ENCODE data around the gene DCHS2.

Gene DCHS2

DNA sequence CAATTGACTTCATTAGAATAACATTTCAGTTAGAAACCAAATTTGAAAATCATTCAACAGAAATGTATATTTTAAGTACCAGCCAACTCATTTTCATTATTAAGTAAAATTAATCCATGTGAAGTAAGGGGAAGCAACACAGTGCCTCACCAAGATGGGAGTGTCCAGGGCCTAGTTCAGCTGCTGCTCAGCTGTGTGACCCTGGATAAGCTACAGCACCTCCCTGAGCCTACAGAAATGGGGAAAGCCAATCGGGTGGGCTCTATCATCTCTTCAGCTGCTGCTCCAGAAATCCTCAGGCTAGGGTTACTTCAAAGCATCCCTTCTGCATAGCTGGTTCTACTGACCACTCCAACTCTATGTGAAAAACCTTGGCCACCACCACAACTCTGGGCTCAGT is 18.7 kb downstream of the DCHS2 start:
- no peak overlapping the region for H3K27ac ChIP-seq (ENCODE audit: insufficient read depth, low read depth, low read length, poor library complexity, severe bottlenecking)
- H3K27me3 ChIP-seq (ENCODE audit: control insufficient read depth, insufficient read depth, low read length, poor library complexity, severe bottlenecking), result no peaks in the 10 kb centered on the region
- H3K4me1 ChIP-seq (ENCODE audit: control insufficient read depth, insufficient read depth, low read length), result no peaks in the 10 kb centered on the region
- 91 to 93% methylated on average over 1 of the region's 1 CpG for WGBS, 2 experiments
- H3K4me3 ChIP-seq (ENCODE audit: insufficient read depth, low read depth, low read length), result no peak overlapping the region
- H3K9me3 ChIP-seq (ENCODE audit: control insufficient read depth, low read length), result no peaks in the 10 kb centered on the region
- H3K36me3 ChIP-seq (ENCODE audit: control insufficient read depth, insufficient read depth, low read length), result no peaks in the 10 kb centered on the region

DNA sequence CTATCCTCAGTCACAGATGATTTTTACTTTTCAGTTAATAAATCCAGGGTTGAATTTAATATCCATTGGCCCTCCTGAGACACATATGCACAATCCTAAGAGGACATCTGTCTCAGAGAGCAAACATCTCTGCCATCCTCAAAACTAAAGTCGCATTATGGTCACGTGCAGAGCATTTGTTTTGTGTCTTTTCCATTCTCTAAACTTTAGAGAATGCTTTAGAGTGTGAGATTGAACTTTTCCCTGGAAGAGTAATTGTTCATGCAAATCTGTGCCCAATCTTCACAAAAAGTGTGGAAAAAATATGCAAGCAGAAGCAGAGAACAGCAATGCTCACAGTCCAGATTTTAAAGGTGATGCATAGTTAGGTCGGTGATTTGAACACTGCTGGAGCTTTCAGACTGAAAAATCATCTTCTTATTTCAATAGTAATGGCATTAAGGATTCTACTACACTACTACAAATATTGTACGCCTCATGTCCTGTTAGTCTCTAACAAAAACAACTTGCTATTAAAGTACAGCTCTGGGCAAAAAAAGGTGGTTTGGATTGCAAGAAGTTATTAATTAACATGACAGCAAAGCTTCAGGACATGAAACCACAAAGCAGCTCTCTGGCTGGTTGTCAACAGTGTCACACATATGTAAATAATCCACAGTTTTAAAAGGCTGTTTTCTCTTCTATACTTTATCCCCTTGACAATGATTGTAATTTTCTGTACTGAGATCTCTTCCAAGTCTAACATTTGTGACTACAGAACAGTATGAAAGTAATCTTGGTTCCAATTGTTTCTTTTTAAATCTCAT is 19.9 kb downstream of the DCHS2 start:
- no peaks in the 10 kb centered on the region for H3K27me3 ChIP-seq (ENCODE audit: control insufficient read depth, insufficient read depth, low read length, poor library complexity, severe bottlenecking)
- no peaks in the 10 kb centered on the region for H3K9me3 ChIP-seq (ENCODE audit: control insufficient read depth, low read length)
- 86 to 91% methylated on average over 3 to 4 of the region's 4 CpGs for WGBS, 2 experiments
- no peak overlapping the region for H3K27ac ChIP-seq (ENCODE audit: insufficient read depth, low read depth, low read length, poor library complexity, severe bottlenecking)
- no peaks in the 10 kb centered on the region for H3K4me1 ChIP-seq (ENCODE audit: control insufficient read depth, insufficient read depth, low read length)
- no peaks in the 10 kb centered on the region for H3K36me3 ChIP-seq (ENCODE audit: control insufficient read depth, insufficient read depth, low read length)
- no peak overlapping the region for H3K4me3 ChIP-seq (ENCODE audit: insufficient read depth, low read depth, low read length)

DNA sequence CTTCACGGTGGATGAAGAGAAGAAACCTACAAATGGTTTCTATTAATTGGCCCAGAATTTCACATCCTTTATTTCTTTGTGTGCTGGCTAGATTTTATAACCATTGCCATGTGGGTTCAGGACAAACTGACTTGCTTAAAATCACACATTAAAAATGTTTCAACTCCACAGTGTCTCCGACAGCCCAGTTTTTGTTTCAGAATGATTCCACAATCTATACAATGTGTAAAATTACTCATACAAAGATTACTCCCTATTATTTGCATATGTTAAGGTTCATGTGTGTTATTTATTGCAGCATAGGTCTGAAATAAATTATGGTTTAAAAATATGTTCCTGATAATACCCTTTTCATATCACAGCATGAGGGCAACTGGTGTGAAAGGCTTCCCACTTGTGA is 20.6 kb downstream of the DCHS2 start:
- H3K36me3 ChIP-seq (ENCODE audit: control insufficient read depth, insufficient read depth, low read length), result no peaks in the 10 kb centered on the region
- 42 to 50% methylated on average over 2 of the region's 2 CpGs for WGBS, 2 experiments
- no peak overlapping the region for H3K4me3 ChIP-seq (ENCODE audit: insufficient read depth, low read depth, low read length)
- no peaks in the 10 kb centered on the region for H3K4me1 ChIP-seq (ENCODE audit: control insufficient read depth, insufficient read depth, low read length)
- H3K27me3 ChIP-seq (ENCODE audit: control insufficient read depth, insufficient read depth, low read length, poor library complexity, severe bottlenecking), result no peaks in the 10 kb centered on the region
- no peaks in the 10 kb centered on the region for H3K9me3 ChIP-seq (ENCODE audit: control insufficient read depth, low read length)
- no peak overlapping the region for H3K27ac ChIP-seq (ENCODE audit: insufficient read depth, low read depth, low read length, poor library complexity, severe bottlenecking)

DNA sequence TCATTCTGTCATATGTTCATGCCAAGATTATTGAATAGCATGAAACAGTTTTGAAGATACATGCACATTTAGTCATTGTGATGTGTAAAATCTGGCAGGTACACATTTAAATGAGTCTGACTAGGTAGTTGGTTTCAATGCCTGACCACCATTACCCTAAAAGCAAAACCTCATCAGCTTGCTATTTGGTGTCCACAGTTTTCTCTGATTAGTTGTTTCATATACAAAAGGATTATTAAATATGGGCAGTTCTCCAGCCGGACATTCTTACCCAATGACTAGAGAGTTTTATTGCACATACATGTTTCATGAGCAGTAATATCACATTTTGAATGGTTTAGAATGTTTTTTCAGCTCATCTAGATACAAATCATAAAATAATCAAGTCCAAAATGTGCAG is 23.7 kb downstream of the DCHS2 start:
- WGBS, 2 experiments, result 100% methylated on average over 1 of the region's 1 CpG; no CpG with 5 or more reads in 1 of the 2 experiments
- no peak overlapping the region for H3K4me3 ChIP-seq (ENCODE audit: insufficient read depth, low read depth, low read length)

DNA sequence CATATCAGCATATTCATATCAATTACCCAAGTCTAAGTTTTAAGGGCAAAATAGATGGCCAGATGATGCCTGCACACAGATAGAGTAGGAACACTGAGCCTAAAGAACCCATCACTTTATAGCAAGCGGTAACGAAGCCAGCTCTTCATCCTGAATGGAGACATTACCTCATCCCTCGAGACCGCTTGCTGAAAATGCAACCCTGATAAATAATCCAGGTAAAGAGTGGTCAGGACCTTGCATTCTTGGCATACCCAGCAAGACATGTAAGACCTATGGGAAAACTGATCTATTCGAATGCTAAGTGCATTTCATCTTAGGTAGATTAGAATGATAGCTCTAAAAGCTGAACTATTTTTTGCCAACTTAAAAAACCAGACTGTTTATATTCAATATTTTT is 25.3 kb downstream of the DCHS2 start:
- Histone ChIP-seq H3K27ac (ENCODE audit: insufficient read depth, low read depth, low read length, poor library complexity, severe bottlenecking) (no peak overlapping the region), H3K4me3 (ENCODE audit: insufficient read depth, low read depth, low read length) (no peak overlapping the region), H3K36me3 (ENCODE audit: control insufficient read depth, insufficient read depth, low read length) (no peaks in the 10 kb centered on the region), H3K4me1 (ENCODE audit: control insufficient read depth, insufficient read depth, low read length) (no peaks in the 10 kb centered on the region), H3K9me3 (ENCODE audit: control insufficient read depth, low read length) (no peaks in the 10 kb centered on the region), H3K27me3 (ENCODE audit: control insufficient read depth, insufficient read depth, low read length, poor library complexity, severe bottlenecking) (no peaks in the 10 kb centered on the region)
- WGBS, 2 experiments, result 90 to 92% methylated on average over 5 of the region's 5 CpGs

More for the DNA sequence above, 23.7 kb downstream of the DCHS2 start:
- H3K36me3 ChIP-seq (ENCODE audit: control insufficient read depth, insufficient read depth, low read length), result no peaks in the 10 kb centered on the region
- no peaks in the 10 kb centered on the region for H3K27me3 ChIP-seq (ENCODE audit: control insufficient read depth, insufficient read depth, low read length, poor library complexity, severe bottlenecking)
- no peaks in the 10 kb centered on the region for H3K9me3 ChIP-seq (ENCODE audit: control insufficient read depth, low read length)
- H3K27ac ChIP-seq (ENCODE audit: insufficient read depth, low read depth, low read length, poor library complexity, severe bottlenecking), result no peak overlapping the region
- H3K4me1 ChIP-seq (ENCODE audit: control insufficient read depth, insufficient read depth, low read length), result no peaks in the 10 kb centered on the region

DNA sequence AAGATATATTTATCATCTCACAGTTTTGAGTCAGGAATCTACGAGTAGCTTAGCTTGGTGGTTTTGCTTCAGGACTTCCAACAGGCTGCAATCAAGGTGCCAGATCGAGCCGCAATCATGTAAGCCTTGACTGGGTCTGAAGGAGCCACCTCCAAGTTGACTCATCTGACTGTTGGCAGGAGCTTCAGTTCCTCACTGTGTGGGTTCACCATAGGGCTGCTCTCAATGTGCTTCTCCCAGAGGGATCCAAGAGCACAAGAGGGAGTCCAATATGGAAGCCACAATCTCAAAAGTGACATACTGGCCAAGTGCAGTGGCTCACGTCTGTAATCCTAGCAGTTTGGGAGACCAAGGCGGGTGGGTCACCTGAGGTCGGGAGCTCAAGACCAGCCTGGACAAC is 26.5 kb downstream of the DCHS2 start:
- Histone ChIP-seq H3K9me3 (ENCODE audit: control insufficient read depth, low read length) (no peaks in the 10 kb centered on the region), H3K4me1 (ENCODE audit: control insufficient read depth, insufficient read depth, low read length) (no peaks in the 10 kb centered on the region), H3K4me3 (ENCODE audit: insufficient read depth, low read depth, low read length) (no peak overlapping the region), H3K36me3 (ENCODE audit: control insufficient read depth, insufficient read depth, low read length) (no peaks in the 10 kb centered on the region), H3K27me3 (ENCODE audit: control insufficient read depth, insufficient read depth, low read length, poor library complexity, severe bottlenecking) (no peaks in the 10 kb centered on the region), H3K27ac (ENCODE audit: insufficient read depth, low read depth, low read length, poor library complexity, severe bottlenecking) (no peak overlapping the region)
- WGBS, 2 experiments, result 92 to 96% methylated on average over 6 of the region's 6 CpGs

DNA sequence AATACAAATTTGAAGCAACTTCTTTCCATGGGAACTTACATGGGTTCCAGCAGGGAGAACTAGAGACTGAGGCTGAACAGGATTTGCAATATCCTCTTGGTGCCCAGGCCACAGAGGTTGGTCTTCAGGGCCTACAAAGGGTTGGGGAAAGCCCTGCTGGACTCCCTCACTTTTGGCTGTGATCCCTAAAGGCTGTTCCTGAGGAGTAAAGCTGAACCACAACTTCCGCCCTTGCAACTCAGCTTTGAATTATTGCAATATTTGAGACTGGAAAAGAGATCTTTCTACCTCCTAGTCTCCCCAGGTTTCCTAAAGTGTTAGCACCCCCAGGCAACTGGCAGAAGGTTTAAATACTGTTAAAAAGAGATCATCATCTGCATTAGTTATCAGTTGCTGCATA is 26.9 kb downstream of the DCHS2 start:
- Histone ChIP-seq H3K27me3 (ENCODE audit: control insufficient read depth, insufficient read depth, low read length, poor library complexity, severe bottlenecking) (no peaks in the 10 kb centered on the region), H3K4me1 (ENCODE audit: control insufficient read depth, insufficient read depth, low read length) (no peaks in the 10 kb centered on the region), H3K4me3 (ENCODE audit: insufficient read depth, low read depth, low read length) (no peak overlapping the region), H3K9me3 (ENCODE audit: control insufficient read depth, low read length) (no peaks in the 10 kb centered on the region), H3K27ac (ENCODE audit: insufficient read depth, low read depth, low read length, poor library complexity, severe bottlenecking) (no peak overlapping the region), H3K36me3 (ENCODE audit: control insufficient read depth, insufficient read depth, low read length) (no peaks in the 10 kb centered on the region)
- WGBS, 2 experiments, result 95% methylated on average over 1 of the region's 1 CpG; no CpG with 5 or more reads in 1 of the 2 experiments

DNA sequence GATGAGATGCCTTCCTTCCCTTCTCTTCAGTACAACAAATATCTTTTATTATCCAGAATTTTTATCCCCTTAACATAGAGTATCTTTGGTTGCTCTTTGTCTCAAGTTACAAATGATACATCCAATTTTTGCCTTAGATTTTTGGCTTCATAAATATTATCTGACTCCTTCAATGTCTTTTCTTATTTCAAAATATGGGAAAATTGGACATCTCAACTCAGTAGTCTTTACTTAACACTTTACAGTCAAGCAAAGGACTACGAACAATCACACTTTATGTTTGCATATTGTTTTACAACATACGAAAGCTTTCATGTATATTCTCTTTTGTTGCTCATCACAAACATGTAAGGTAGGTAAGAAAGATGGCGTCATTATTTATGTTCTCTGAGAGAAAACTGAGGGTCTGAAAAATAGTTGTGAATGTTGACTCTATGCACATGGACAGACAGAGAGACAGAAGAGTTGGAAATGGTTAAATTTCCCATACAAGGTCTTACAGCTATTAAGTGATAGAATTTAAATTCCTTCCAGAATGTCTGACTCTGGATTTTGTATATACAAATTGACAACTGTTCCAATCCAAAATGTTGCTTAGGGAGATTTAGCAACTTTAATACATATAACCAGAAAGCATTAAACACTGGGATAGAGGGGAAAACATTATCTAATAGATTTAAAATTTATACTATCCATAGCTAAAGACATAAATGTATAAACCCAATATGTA is 29.4 kb downstream of the DCHS2 start:
- WGBS, 2 experiments, result 99 to 100% methylated on average over 2 to 3 of the region's 3 CpGs
- Histone ChIP-seq H3K9me3 (ENCODE audit: control insufficient read depth, low read length) (no peaks in the 10 kb centered on the region), H3K27ac (ENCODE audit: insufficient read depth, low read depth, low read length, poor library complexity, severe bottlenecking) (no peak overlapping the region), H3K36me3 (ENCODE audit: control insufficient read depth, insufficient read depth, low read length) (no peaks in the 10 kb centered on the region), H3K4me3 (ENCODE audit: insufficient read depth, low read depth, low read length) (no peak overlapping the region), H3K4me1 (ENCODE audit: control insufficient read depth, insufficient read depth, low read length) (no peaks in the 10 kb centered on the region), H3K27me3 (ENCODE audit: control insufficient read depth, insufficient read depth, low read length, poor library complexity, severe bottlenecking) (no peaks in the 10 kb centered on the region)

DNA sequence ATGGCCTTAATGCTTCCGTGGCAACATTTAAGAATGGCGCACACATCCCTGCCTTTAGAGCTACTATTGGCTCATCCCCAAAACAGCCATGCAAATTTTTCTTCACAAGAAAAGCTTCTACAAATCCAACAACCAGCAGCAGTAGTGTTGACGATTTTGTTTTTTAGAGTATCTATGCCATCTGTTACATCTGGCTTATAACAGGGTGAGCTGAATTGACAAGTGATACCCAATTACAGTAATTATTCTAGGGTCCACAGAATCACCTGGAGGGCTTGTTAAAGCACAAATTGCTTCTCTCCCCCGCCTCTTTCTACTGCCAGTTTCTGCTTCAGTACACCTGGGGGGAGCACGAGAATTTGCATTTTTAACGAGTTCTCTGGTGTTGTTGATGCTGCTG is 34.1 kb downstream of the DCHS2 start:
- H3K9me3 ChIP-seq (ENCODE audit: control insufficient read depth, low read length), result no peaks in the 10 kb centered on the region
- H3K4me1 ChIP-seq (ENCODE audit: control insufficient read depth, insufficient read depth, low read length), result no peaks in the 10 kb centered on the region
- H3K4me3 ChIP-seq (ENCODE audit: insufficient read depth, low read depth, low read length), result no peak overlapping the region
- WGBS, 2 experiments, result 85% methylated on average over 6 of the region's 6 CpGs
- no peak overlapping the region for H3K27ac ChIP-seq (ENCODE audit: insufficient read depth, low read depth, low read length, poor library complexity, severe bottlenecking)
- H3K27me3 ChIP-seq (ENCODE audit: control insufficient read depth, insufficient read depth, low read length, poor library complexity, severe bottlenecking), result no peaks in the 10 kb centered on the region
- no peaks in the 10 kb centered on the region for H3K36me3 ChIP-seq (ENCODE audit: control insufficient read depth, insufficient read depth, low read length)

DNA sequence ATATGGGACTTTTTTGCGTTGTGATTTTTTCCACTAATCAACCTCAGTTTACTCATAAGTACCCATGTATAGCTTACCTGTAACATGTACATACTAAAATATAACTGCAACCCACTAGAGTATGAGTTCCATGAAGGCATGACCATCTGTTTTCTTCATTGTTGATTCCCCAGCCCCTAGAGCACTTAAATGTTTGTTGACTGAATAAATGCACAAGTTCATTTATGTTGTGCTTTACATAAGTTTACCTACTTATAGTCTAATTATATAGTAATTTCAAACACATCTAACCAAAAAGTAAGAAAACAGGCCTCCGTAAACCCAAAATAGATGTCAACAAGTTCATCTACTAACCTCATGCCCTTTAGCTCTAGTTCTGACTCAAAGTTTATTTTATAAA is 34.7 kb downstream of the DCHS2 start:
- Histone ChIP-seq H3K27me3 (ENCODE audit: control insufficient read depth, insufficient read depth, low read length, poor library complexity, severe bottlenecking) (no peaks in the 10 kb centered on the region), H3K4me1 (ENCODE audit: control insufficient read depth, insufficient read depth, low read length) (no peaks in the 10 kb centered on the region), H3K27ac (ENCODE audit: insufficient read depth, low read depth, low read length, poor library complexity, severe bottlenecking) (no peak overlapping the region), H3K36me3 (ENCODE audit: control insufficient read depth, insufficient read depth, low read length) (no peaks in the 10 kb centered on the region), H3K9me3 (ENCODE audit: control insufficient read depth, low read length) (no peaks in the 10 kb centered on the region), H3K4me3 (ENCODE audit: insufficient read depth, low read depth, low read length) (no peak overlapping the region)
- 96 to 98% methylated on average over 2 of the region's 2 CpGs for WGBS, 2 experiments

All from ectodermal cell (in vitro differentiated cells).